B cell (primary cell): ENCODE measurements around the gene SEPSECS. TPM values are rescaled to one million over a fixed set of nuclear protein-coding genes. Genes with fewer than 3 reads are reported as not detected.

Experiments
- ATAC-seq: fragments of 200-7000 bp; cut with Tn5 transposase; one replicate; pipeline ENCODE4 v1.10.0; 2021; ENCODE audit warnings: low read depth, mild to moderate bottlenecking, moderate number of reproducible peaks, moderate library complexity
- CTCF ChIA-PET: fragments of 350-600 bp; sonication (Branson Sonifier 250); formaldehyde crosslinking; loops from one replicate; lab custom pipeline; 2021; ENCODE audit warnings: antibody characterized with exemption, inconsistent platforms; lab: Charles Lee
- POLR2A ChIA-PET: fragments of 350-600 bp; sonication (Branson Sonifier 250); formaldehyde crosslinking; loops from one replicate; lab custom pipeline; 2021; ENCODE audit warnings: antibody characterized with exemption; lab: Charles Lee
- DNase-seq: peaks from one replicate; pipeline ENCODE4 v3.0.0; 2013
- H2AFZ ChIP-seq: 2 replicates; pipeline ENCODE4 v1.6.1; 2012; ENCODE audit warnings: mild to moderate bottlenecking, low read depth, low read length; ENCODE audit not compliant: insufficient read depth, poor library complexity, severe bottlenecking
- H3K27ac ChIP-seq, 2 donors: 1 replicate in 1 of 2; 2 replicates in 1 of 2; pipeline ENCODE4 v1.5.1; 2012 to 2013; ENCODE audit warnings: low read length in 2 of 2, mild to moderate bottlenecking in 2 of 2, moderate library complexity in 1 of 2
- H3K27me3 ChIP-seq, 4 experiments: fragments of 200-600 bp in 1 of 4; sonication (generic) in 1 of 4; replicated peaks in 1 of 4; 1 replicate in 2 of 4; 2 replicates in 2 of 4; pipeline versions ENCODE4 v1.6.1 to v1.7.0; 2013 to 2016; ENCODE audit warnings: low read length in 3 of 4, mild to moderate bottlenecking in 2 of 4, mixed read lengths in 1 of 4, moderate library complexity in 1 of 4; ENCODE audit not compliant: insufficient read depth in 4 of 4, control insufficient read depth in 3 of 4; ENCODE audit errors: control extremely low read depth in 1 of 4
- H3K36me3 ChIP-seq, 2 experiments: replicated peaks in 1 of 2; 1 replicate in 1 of 2; 2 replicates in 1 of 2; pipeline versions ENCODE4 v1.6.1 to v1.7.1; 2013; ENCODE audit warnings: low read length in 1 of 2; ENCODE audit not compliant: insufficient read depth in 2 of 2, control insufficient read depth in 1 of 2; ENCODE audit errors: control extremely low read depth in 1 of 2, extremely low read depth in 1 of 2
- H3K4me1 ChIP-seq, 2 donors: fragments of 200-600 bp in 1 of 2; sonication (generic) in 1 of 2; 1 replicate in 1 of 2; 2 replicates in 1 of 2; pipeline versions ENCODE4 v1.5.1 to v1.6.1; 2013 to 2017; ENCODE audit warnings: low read length in 2 of 2; ENCODE audit not compliant: control insufficient read depth in 2 of 2, insufficient read depth in 2 of 2
- H3K4me2 ChIP-seq: replicated peaks from 2 replicates; pipeline ENCODE3; 2012; ENCODE audit warnings: mild to moderate bottlenecking, low read depth, low read length; ENCODE audit not compliant: poor library complexity, severe bottlenecking
- H3K4me3 ChIP-seq, 5 experiments: fragments of 200-600 bp in 1 of 5; sonication (generic) in 1 of 5; 1 replicate in 3 of 5; 2 replicates in 2 of 5; pipeline versions ENCODE4 v1.5.1 to v1.7.0; 2011 to 2016; ENCODE audit warnings: low read length in 4 of 5, mild to moderate bottlenecking in 4 of 5, low read depth in 2 of 5, control low read depth in 1 of 5, moderate library complexity in 1 of 5; ENCODE audit not compliant: insufficient read depth in 1 of 5; ENCODE audit errors: control extremely low read depth in 1 of 5, extremely low read depth in 1 of 5
- H3K79me2 ChIP-seq: fragments of 200-600 bp; sonication (generic); one replicate; pipeline ENCODE4 v1.6.0; 2016; ENCODE audit warnings: low read length; ENCODE audit not compliant: control insufficient read depth, insufficient read depth
- H3K9ac ChIP-seq: fragments of 200-600 bp; sonication (generic); 2 replicates; pipeline ENCODE4 v1.6.1; 2017; ENCODE audit warnings: mild to moderate bottlenecking, low read length, moderate library complexity
- H3K9me3 ChIP-seq, 3 donors: one replicate each; pipeline versions ENCODE4 v1.6.1 to v1.7.1; 2013; ENCODE audit warnings: low read length in 2 of 3; ENCODE audit not compliant: control insufficient read depth in 2 of 3, insufficient read depth in 1 of 3; ENCODE audit errors: control extremely low read depth in 1 of 3
- H4K20me1 ChIP-seq: 2 replicates; pipeline ENCODE4 v1.6.0; 2012; ENCODE audit warnings: mild to moderate bottlenecking, low read length; ENCODE audit not compliant: insufficient read depth, control insufficient read depth, poor library complexity, severe bottlenecking
- H3K27ac Mint-ChIP-seq: one replicate; pipeline ENCODE4 v1.8.0; 2021; ENCODE audit warnings: mixed read lengths
- H3K27me3 Mint-ChIP-seq: one replicate; pipeline ENCODE4 v1.8.0; 2021; ENCODE audit warnings: mixed read lengths
- H3K4me1 Mint-ChIP-seq: one replicate; pipeline ENCODE4 v1.8.0; 2021; ENCODE audit warnings: mixed read lengths
- H3K4me3 Mint-ChIP-seq: one replicate; pipeline ENCODE4 v1.8.0; 2021; ENCODE audit warnings: mixed read lengths
- H3K9me3 Mint-ChIP-seq: one replicate; pipeline ENCODE4 v1.8.0; 2022; ENCODE audit warnings: mixed read lengths; ENCODE audit not compliant: insufficient read depth
- CTCF ChIP-seq: fragments of 200-600 bp; IDR thresholded peaks from one replicate; pipeline ENCODE4 v1.8.0; 2022; ENCODE audit warnings: antibody characterized with exemption, mild to moderate bottlenecking
- EZH2 ChIP-seq: IDR thresholded peaks from 2 replicates; pipeline ENCODE4 v1.6.1; 2012; ENCODE audit warnings: borderline replicate concordance, low read depth, mild to moderate bottlenecking, moderate library complexity, low read length; ENCODE audit not compliant: insufficient read depth, poor library complexity, severe bottlenecking
- WGBS: methylation state at CpG from one replicate; pipeline ENCODE4 v1.1.5; 2013; ENCODE audit warnings: missing lambda C conversion rate; ENCODE audit not compliant: insufficient coverage; 5-methylcytosine and 5-hydroxymethylcytosine counted together
- intact Hi-C: fragments of 100-400 bp; cut with micrococcal nuclease; formaldehyde crosslinking; loops from one replicate; pipeline ENCODE4 v1.10.0; 2022
- polyA plus RNA-seq: library from polyadenylated mRNA; depleted of rRNA; stranded (reverse); fragments of >200 nt; gene quantifications from 2 replicates; pipeline ENCODE4 v1.2.3, GENCODE V29; 2012
- total RNA-seq, 2 donors: library from RNA; stranded (reverse); fragments of 120-200 nt in 1 of 2; gene quantifications; 1 replicate in 1 of 2; 2 replicates in 1 of 2; pipeline versions ENCODE4 v1.2.3 to v1.2.4, GENCODE V29; 2013 to 2022

SEPSECS gene
- total and polyA plus RNA-seq, 2 donors (not counting 1 experiment from before 2014, with no cell fraction given), result 6.2 to 17.0 TPM

GRCh38 chr4:25109511-25109910 lies 50.7 kb downstream of the SEPSECS start:
- Mint-ChIP-seq H3K9me3 (no peaks in the 10 kb centered on the region), H3K27ac (no peak overlapping the region), H3K27me3 (peaks cover 15% of the 10 kb centered on the region), H3K4me3 (no peak overlapping the region), H3K4me1 (no peaks in the 10 kb centered on the region)
- intact Hi-C loops, result no loop called here
- H4K20me1 ChIP-seq, result no peaks in the 10 kb centered on the region
- peaks cover 0 to 4% (median 0%) of the 10 kb centered on the region in 4 experiments for H3K27me3 ChIP-seq
- ATAC-seq (no peak), DNase-seq (no peak)
- H3K36me3 ChIP-seq, result no peaks in the 10 kb centered on the region
- no peaks in the 10 kb centered on the region for H3K9me3 ChIP-seq
- H3K79me2 ChIP-seq, result no peaks in the 10 kb centered on the region
- CTCF ChIA-PET, result no interaction called here
- no CpG with 5 or more reads among the region's 4 CpGs for WGBS
- no peak overlapping the region for H3K4me3 ChIP-seq
- H3K27ac ChIP-seq, result no peak overlapping the region
- H3K4me2 ChIP-seq, result no peak overlapping the region
- POLR2A ChIA-PET, result no interaction called here
- TF ChIP-seq CTCF, result no peak
- no peak for TF ChIP-seq EZH2
- no peak overlapping the region for H3K9ac ChIP-seq
- H3K4me1 ChIP-seq, result no peaks in the 10 kb centered on the region
- H2AFZ ChIP-seq, result no peak overlapping the region

GRCh38 chr4:25108556-25108955 lies 51.7 kb downstream of the SEPSECS start:
- no peaks in the 10 kb centered on the region for H4K20me1 ChIP-seq
- no peak overlapping the region for H3K4me3 ChIP-seq
- 92% methylated on average over 4 of the region's 4 CpGs for WGBS
- no peaks in the 10 kb centered on the region for H3K4me1 ChIP-seq
- H3K4me1 Mint-ChIP-seq, result no peaks in the 10 kb centered on the region
- H3K79me2 ChIP-seq, result no peaks in the 10 kb centered on the region
- POLR2A ChIA-PET, result no interaction called here
- H3K27me3 ChIP-seq, result peaks cover 0 to 4% (median 0%) of the 10 kb centered on the region in 4 experiments
- no peak overlapping the region for H3K27ac ChIP-seq
- no peak overlapping the region for H3K9ac ChIP-seq
- peaks cover 15% of the 10 kb centered on the region for H3K27me3 Mint-ChIP-seq
- no peaks in the 10 kb centered on the region for H3K36me3 ChIP-seq
- DNase-seq, result no peak
- CTCF ChIA-PET, result no interaction called here
- H2AFZ ChIP-seq, result no peak overlapping the region
- TF ChIP-seq EZH2 (no peak), CTCF (no peak)
- H3K4me3 Mint-ChIP-seq, result no peak overlapping the region
- no peak overlapping the region for H3K4me2 ChIP-seq
- H3K9me3 Mint-ChIP-seq, result no peaks in the 10 kb centered on the region
- H3K27ac Mint-ChIP-seq, result no peak overlapping the region
- no peaks in the 10 kb centered on the region for H3K9me3 ChIP-seq
- ATAC-seq, result no peak
- intact Hi-C loops, result no loop called here
